Cardiac muscle cell (in vitro differentiated cells and primary cell): Measurements from ENCODE around the gene GRIN2C. TPM values are rescaled to one million over a fixed set of nuclear protein-coding genes. Genes with fewer than 3 reads are reported as not detected.
A peak's percentile ranks its signal among the peaks of the same experiment; 100 is the strongest.

Source experiments
- DNase-seq, 2 donors: peaks; one replicate each; pipeline versions ENCODE4 v3.0.0 to v3.0.0-alpha.2; 2010 to 2017; ENCODE audit warnings: low read depth in 1 of 2, low spot score in 1 of 2
- H3K27ac ChIP-seq: fragments of 200-600 bp; sonication (generic); 2 replicates; pipeline ENCODE4 v1.5.1; 2016
- H3K27me3 ChIP-seq: fragments of 200-600 bp; sonication (generic); 2 replicates; pipeline ENCODE4 v1.6.0; 2016; ENCODE audit warnings: control low read depth
- H3K36me3 ChIP-seq: fragments of 200-600 bp; sonication (generic); 2 replicates; pipeline ENCODE4 v1.5.1; 2016; ENCODE audit warnings: control low read depth
- H3K4me1 ChIP-seq: fragments of 200-600 bp; sonication (generic); 2 replicates; pipeline ENCODE4 v1.8.1; 2017; ENCODE audit warnings: low read depth, mild to moderate bottlenecking, mixed run types
- H3K4me3 ChIP-seq: fragments of 200-600 bp; sonication (generic); 2 replicates; pipeline ENCODE4 v1.5.1; 2016; ENCODE audit warnings: mild to moderate bottlenecking
- H3K9me3 ChIP-seq: fragments of 200-600 bp; sonication (generic); 2 replicates; pipeline ENCODE4 v1.5.1; 2017; ENCODE audit warnings: low read depth, mild to moderate bottlenecking, control low read depth
- polyA plus RNA-seq: library from polyadenylated mRNA; unstranded; fragments of >200 nt; fragmentation: Nextera tagmentation; extraction: Ambion mirVana; gene quantifications from 2 replicates; pipeline ENCODE4 v1.2.1, GENCODE V29; 2016
- total RNA-seq: library from RNA; depleted of rRNA; stranded (reverse); fragments of >200 nt; gene quantifications from 2 replicates; pipeline ENCODE4 v1.2.3, GENCODE V29; 2016
- TF ChIP-seq, protein P1 (sequence below): IDR thresholded peaks from 2 replicates; pipeline ENCODE4 v1.5.1; 2012; ENCODE audit warnings: low read depth, mild to moderate bottlenecking, low read length

GRIN2C gene
- total and polyA plus RNA-seq, 2 experiments from 2014 or later = 0.71 to 6.1 TPM

DNA sequence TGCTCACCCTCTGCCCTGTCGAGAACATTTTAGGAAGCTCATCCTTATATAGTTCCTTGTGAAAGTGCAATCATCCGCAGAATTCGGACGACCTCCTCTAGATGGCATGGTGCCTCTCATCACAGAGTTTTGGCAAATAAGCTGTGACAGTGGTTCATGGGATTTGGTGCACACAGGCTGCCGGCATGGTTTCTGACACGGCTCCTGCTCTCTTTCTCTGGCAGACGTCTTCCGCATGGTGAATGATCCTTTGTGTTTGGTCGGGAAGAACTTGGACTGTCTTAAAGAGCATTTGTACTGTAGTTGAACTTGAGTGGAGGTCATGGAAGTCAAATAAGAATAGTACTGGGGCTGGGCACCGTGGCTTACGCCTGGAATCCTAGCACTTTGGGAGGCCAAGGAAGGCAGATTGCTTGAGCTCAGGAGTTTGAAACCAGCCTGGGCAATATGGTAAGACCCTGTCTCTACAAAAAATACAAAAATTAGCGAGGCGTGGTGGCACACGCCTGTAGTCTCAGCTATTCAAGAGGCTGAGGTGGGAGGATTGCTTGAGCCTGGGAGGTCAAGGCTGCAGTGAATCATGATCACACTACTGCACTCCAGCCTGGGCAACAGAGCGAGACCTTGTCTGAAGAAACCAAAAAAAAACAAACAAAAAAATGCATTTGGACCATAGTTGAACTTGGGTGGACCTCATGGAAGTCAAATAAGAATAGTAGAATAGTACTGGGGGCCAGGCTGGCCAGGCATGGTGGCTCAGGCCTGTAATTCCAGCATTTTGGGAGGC lies 48.8 kb downstream of the GRIN2C start:
- Histone ChIP-seq H3K36me3 (no peaks in the 10 kb centered on the region), H3K4me3 (no peak overlapping the region), H3K27me3 (no peaks in the 10 kb centered on the region), H3K27ac (no peak overlapping the region), H3K4me1 (peaks cover 51% of the 10 kb centered on the region), H3K9me3 (no peaks in the 10 kb centered on the region)
- DNase-seq = no peak
- TF ChIP-seq, protein P1, sequence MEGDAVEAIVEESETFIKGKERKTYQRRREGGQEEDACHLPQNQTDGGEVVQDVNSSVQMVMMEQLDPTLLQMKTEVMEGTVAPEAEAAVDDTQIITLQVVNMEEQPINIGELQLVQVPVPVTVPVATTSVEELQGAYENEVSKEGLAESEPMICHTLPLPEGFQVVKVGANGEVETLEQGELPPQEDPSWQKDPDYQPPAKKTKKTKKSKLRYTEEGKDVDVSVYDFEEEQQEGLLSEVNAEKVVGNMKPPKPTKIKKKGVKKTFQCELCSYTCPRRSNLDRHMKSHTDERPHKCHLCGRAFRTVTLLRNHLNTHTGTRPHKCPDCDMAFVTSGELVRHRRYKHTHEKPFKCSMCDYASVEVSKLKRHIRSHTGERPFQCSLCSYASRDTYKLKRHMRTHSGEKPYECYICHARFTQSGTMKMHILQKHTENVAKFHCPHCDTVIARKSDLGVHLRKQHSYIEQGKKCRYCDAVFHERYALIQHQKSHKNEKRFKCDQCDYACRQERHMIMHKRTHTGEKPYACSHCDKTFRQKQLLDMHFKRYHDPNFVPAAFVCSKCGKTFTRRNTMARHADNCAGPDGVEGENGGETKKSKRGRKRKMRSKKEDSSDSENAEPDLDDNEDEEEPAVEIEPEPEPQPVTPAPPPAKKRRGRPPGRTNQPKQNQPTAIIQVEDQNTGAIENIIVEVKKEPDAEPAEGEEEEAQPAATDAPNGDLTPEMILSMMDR = no peak

DNA sequence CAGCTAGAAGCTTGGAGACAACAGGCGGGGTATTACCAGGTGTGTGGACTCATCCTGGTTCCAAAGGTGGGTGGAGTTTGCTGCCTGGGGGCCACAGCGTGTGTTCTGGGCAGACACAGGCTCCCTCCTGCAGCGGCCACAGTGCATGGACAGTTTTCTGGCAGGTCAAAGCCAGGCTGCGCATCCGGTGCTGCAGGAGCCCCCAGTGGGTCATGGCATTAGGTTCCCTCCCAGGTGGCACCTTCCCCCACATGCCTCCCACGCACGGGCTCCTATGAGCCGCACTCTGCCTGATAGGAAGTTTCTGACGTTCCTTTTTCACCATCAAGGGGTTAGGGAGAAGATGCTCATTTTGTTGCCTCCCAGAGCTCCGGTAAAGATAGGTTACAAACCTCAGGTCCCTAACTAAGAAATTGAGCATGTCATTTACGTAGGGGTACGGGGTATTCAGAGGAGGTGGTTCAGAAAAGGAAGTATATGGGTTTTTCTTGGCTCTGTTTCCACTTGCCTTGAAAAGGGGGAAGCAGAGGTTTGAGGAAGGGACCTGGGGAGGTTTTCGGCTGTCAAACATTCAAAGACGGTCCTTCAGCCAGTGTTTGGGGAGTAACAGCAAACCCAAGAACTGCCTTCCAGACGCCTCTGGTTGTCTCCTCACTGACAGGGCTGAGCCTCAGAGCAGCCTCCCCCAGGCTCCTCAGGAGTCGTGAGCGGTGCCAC lies 50.8 kb downstream of the GRIN2C start:
- DNase-seq = no peak
- peaks cover 41% of the 10 kb centered on the region for H3K4me1 ChIP-seq
- H3K36me3 ChIP-seq = no peaks in the 10 kb centered on the region
- no peaks in the 10 kb centered on the region for H3K9me3 ChIP-seq
- TF ChIP-seq, protein P1 = no peak
- no peaks in the 10 kb centered on the region for H3K27me3 ChIP-seq
- no peak overlapping the region for H3K27ac ChIP-seq
- no peak overlapping the region for H3K4me3 ChIP-seq

DNA sequence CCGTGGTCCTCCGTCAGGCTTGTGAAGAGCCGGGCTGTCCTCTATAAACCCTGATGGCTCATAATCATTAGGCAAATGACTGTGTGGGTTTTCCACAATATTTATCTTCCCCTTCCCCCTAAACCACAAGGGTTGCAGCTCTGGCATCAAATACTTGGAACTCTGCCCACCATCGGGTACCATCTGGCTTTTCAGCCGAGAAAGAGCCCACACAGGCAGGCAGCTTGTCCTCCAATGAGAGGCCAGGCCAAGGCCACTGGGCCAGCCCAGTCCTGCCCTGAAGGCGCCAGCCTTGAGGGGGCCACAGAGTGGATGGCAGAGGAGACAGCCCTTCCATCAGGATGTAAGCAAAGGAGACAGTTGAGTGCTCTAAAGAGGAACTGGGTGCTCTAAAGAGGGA lies 51.8 kb downstream of the GRIN2C start:
- Histone ChIP-seq H3K4me3 (no peak overlapping the region), H3K4me1 (peaks cover 31% of the 10 kb centered on the region), H3K36me3 (no peaks in the 10 kb centered on the region), H3K27ac (no peak overlapping the region), H3K9me3 (no peaks in the 10 kb centered on the region), H3K27me3 (no peaks in the 10 kb centered on the region)
- DNase-seq = no peak
- TF ChIP-seq, protein P1 = no peak

DNA sequence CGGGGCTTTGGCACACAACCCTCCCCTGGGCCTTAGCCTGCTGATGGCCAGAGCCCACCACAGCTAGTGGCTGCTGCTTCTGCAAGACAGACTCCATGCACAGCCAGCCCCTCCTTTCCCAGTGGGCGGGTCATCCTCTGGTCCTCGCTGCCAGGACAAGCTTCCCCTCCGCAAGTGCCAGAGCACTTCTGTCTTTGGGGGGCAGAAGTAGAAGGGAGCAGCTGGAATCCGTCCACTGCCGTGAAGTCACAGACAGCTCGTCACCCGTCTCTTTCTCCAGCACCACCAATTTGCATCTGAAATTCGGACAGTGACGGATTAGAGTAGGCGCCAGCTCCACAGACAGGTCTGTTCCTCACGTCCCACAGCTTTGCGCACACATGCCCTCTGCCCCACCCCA lies 52.2 kb downstream of the GRIN2C start:
- DNase-seq = peak in 1 of 2 donors; percentile 19
- no peaks in the 10 kb centered on the region for H3K36me3 ChIP-seq
- peaks cover 30% of the 10 kb centered on the region for H3K4me1 ChIP-seq
- no peak overlapping the region for H3K27ac ChIP-seq
- H3K9me3 ChIP-seq = no peaks in the 10 kb centered on the region
- H3K27me3 ChIP-seq = no peaks in the 10 kb centered on the region
- TF ChIP-seq, protein P1 = no peak
- no peak overlapping the region for H3K4me3 ChIP-seq

DNA sequence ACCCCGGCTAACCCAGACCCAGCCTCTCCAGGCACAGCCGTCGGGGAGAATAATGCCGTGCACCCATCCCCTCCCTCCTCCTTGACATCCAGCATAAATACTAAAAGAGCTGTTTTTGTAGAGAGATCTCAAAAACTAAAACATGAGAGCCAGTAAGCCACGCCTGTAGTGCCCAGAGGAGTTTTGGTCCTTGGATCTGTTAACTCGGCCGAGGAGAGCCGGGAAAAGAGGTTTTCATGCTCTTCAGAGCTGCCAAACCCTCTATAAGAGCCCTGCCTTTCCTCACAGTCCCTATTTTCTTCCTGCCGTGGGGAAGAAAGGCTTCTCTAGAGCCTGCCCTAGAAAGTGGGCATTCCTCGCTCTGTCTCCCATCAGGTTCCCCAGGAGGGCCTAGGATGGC lies 53.4 kb downstream of the GRIN2C start:
- Histone ChIP-seq H3K4me1 (peaks cover 30% of the 10 kb centered on the region), H3K36me3 (no peaks in the 10 kb centered on the region), H3K27me3 (no peaks in the 10 kb centered on the region), H3K27ac (no peak overlapping the region), H3K4me3 (no peak overlapping the region), H3K9me3 (no peaks in the 10 kb centered on the region)
- no peak for DNase-seq
- TF ChIP-seq, protein P1 = no peak
